Panc1 (cell line): ENCODE measurements around the gene PRKG1.

ENCODE experiments used
- CTCF ChIP-seq: fragments of 450-650 bp; IDR thresholded peaks from 2 replicates; pipeline ENCODE4 v1.5.1; 2017; ENCODE audit warnings: mild to moderate bottlenecking
- POLR2AphosphoS5 ChIP-seq: IDR thresholded peaks from 2 replicates; pipeline ENCODE4 v1.6.1; 2012; ENCODE audit warnings: mild to moderate bottlenecking, low read depth, low read length, moderate library complexity
- REST ChIP-seq, 2 experiments: IDR thresholded peaks; 2 replicates each; pipeline ENCODE4 v1.6.1; 2011 to 2012; ENCODE audit warnings: low read depth in 2 of 2, control low read depth in 1 of 2, low read length in 1 of 2, mild to moderate bottlenecking in 1 of 2, moderate library complexity in 1 of 2; ENCODE audit not compliant: insufficient read depth in 1 of 2
- SIN3A ChIP-seq: IDR thresholded peaks from 2 replicates; pipeline ENCODE4 v1.6.1; 2012; ENCODE audit warnings: low read depth, mild to moderate bottlenecking, low read length, moderate library complexity, borderline replicate concordance; ENCODE audit not compliant: insufficient read depth
- TCF7L2 ChIP-seq: IDR thresholded peaks from 2 replicates; pipeline ENCODE4 v1.6.1; 2011; ENCODE audit warnings: mild to moderate bottlenecking, low read depth, low read length, inconsistent platforms

- TF ChIP-seq POLR2AphosphoS5 (no peak), CTCF (no peak), TCF7L2 (no peak), SIN3A (no peak), REST (IDR thresholded peaks at IDR 0.05; ENCODE audit: insufficient read depth in 1 of 2, low read depth in 2 of 2, low read length in 1 of 2) (no peak)
Measured at GRCh38 chr10:51524041-51524440, 449.8 kb downstream of the PRKG1 start.
